GM12878 (cell line): ENCODE data around the gene CREB3. TPM values are rescaled to one million over a fixed set of nuclear protein-coding genes. Genes with fewer than 3 reads are reported as not detected.
A peak's percentile ranks its signal among the peaks of the same experiment; 100 is the strongest.

Experiments used
- ATAC-seq: fragments of 200-7000 bp; cut with Tn5 transposase; 3 replicates; pipeline ENCODE4 v1.9.1; 2020; ENCODE audit warnings: mild to moderate bottlenecking, moderate library complexity
- BruUV-seq: library from RNA; stranded (reverse); fragments of 400-500 nt; replicated peaks from 2 replicates; lab custom pipeline; 2021; lab: Mats Ljungman, UMichigan
- CTCF ChIA-PET: fragments of 300-600 bp; sonication (Branson Sonifier 250); formaldehyde crosslinking; extraction: SDS; loops from one replicate; lab custom pipeline; 2021; ENCODE audit warnings: inconsistent platforms; lab: Yijun Ruan, JAX
- POLR2A ChIA-PET: fragments of 350-600 bp; formaldehyde crosslinking; extraction: SDS; loops from one replicate; lab custom pipeline; 2021; ENCODE audit warnings: inconsistent platforms; lab: Charles Lee
- RAD21 ChIA-PET: fragments of 300-600 bp; sonication (Branson Sonifier 250); formaldehyde crosslinking; loops from one replicate; lab custom pipeline; 2023; ENCODE audit warnings: antibody characterized with exemption; ENCODE audit not compliant: unreplicated experiment; lab: Charles Lee
- SMC1A ChIA-PET: fragments of 300-600 bp; sonication (Branson Sonifier 250); formaldehyde crosslinking; loops from one replicate; lab custom pipeline; 2023; ENCODE audit not compliant: unreplicated experiment, uncharacterized antibody; lab: Charles Lee
- DNase-seq: peaks from one replicate; pipeline ENCODE4 v3.0.0-alpha.2; 2011; ENCODE audit warnings: low read depth, low spot score
- FAIRE-seq: peaks from 3 replicates; lab custom pipeline; 2011; peaks lifted over from hg19 to GRCh38; lab: Jason Lieb, UNC
- H2AFZ ChIP-seq: 2 replicates; pipeline ENCODE4 v1.6.0; 2011; ENCODE audit warnings: low read depth, low read length, control low read depth; ENCODE audit not compliant: control insufficient read depth
- H3K27ac ChIP-seq: 2 replicates; pipeline ENCODE4 v1.5.1; 2011; ENCODE audit warnings: control low read depth; ENCODE audit not compliant: control insufficient read depth, insufficient read depth
- H3K27me3 ChIP-seq, 2 experiments: replicated peaks in 1 of 2; 2 replicates each; pipeline versions ENCODE4 v1.6.0 to v1.6.1; 2011; ENCODE audit warnings: low read length in 1 of 2; ENCODE audit not compliant: control insufficient read depth in 2 of 2, insufficient read depth in 2 of 2
- H3K36me3 ChIP-seq, 2 experiments: 2 replicates each; pipeline ENCODE4 v1.5.1; 2011; ENCODE audit warnings: low read length in 1 of 2; ENCODE audit not compliant: control insufficient read depth in 2 of 2, insufficient read depth in 2 of 2
- H3K4me1 ChIP-seq: 2 replicates; pipeline ENCODE4 v1.6.1; 2011; ENCODE audit warnings: mild to moderate bottlenecking, low read length, moderate library complexity, mixed read lengths; ENCODE audit not compliant: control insufficient read depth, insufficient read depth
- H3K4me2 ChIP-seq: 2 replicates; pipeline ENCODE4 v1.6.0; 2011; ENCODE audit warnings: control low read depth; ENCODE audit not compliant: control insufficient read depth, insufficient read depth
- H3K4me3 ChIP-seq: fragments of 200-600 bp; sonication (generic); 2 replicates; pipeline ENCODE4 v1.5.1; 2016
- H3K79me2 ChIP-seq: 2 replicates; pipeline ENCODE4 v1.6.0; 2011; ENCODE audit warnings: low read length; ENCODE audit not compliant: control insufficient read depth, insufficient read depth
- H3K9ac ChIP-seq: 2 replicates; pipeline ENCODE4 v1.8.0; 2011; ENCODE audit warnings: low read length, control low read depth, mixed read lengths; ENCODE audit not compliant: control insufficient read depth, insufficient read depth
- H3K9me3 ChIP-seq: replicated peaks from 3 replicates; pipeline ENCODE4 v1.5.1; 2011; ENCODE audit warnings: mild to moderate bottlenecking, low read length; ENCODE audit not compliant: control insufficient read depth, insufficient read depth
- H4K20me1 ChIP-seq: 2 replicates; pipeline ENCODE4 v1.6.0; 2011; ENCODE audit not compliant: control insufficient read depth, insufficient read depth
- ATF2 ChIP-seq: IDR thresholded peaks from 2 replicates; pipeline ENCODE4 v1.6.1; 2012; ENCODE audit warnings: low read length, inconsistent platforms
- ETV6 ChIP-seq, 2 experiments: fragments of 450-650 bp in 1 of 2; IDR thresholded peaks in 1 of 2; conservative IDR thresholded peaks in 1 of 2; 2 replicates each; pipeline ENCODE4 v1.6.1; 2014; ENCODE audit warnings: antibody characterized with exemption in 1 of 2, borderline replicate concordance in 1 of 2, low read depth in 1 of 2, mild to moderate bottlenecking in 1 of 2, moderate library complexity in 1 of 2
- IRF5 ChIP-seq: fragments of 450-650 bp; IDR thresholded peaks from 2 replicates; pipeline ENCODE4 v1.6.1; 2017; ENCODE audit warnings: borderline replicate concordance
- NBN ChIP-seq: fragments of 450-650 bp; IDR thresholded peaks from 2 replicates; pipeline ENCODE4 v1.6.1; 2016
- NFIC ChIP-seq: IDR thresholded peaks from 2 replicates; pipeline ENCODE4 v1.6.1; 2012; ENCODE audit warnings: low read depth, mild to moderate bottlenecking, inconsistent platforms, low read length, moderate library complexity
- NFYB ChIP-seq: IDR thresholded peaks from 2 replicates; pipeline ENCODE4 v1.6.1; 2011; ENCODE audit warnings: low read depth, mild to moderate bottlenecking, low read length, improper control_type of control experiment, moderate library complexity; ENCODE audit not compliant: insufficient read depth
- RAD51 ChIP-seq: fragments of 450-650 bp; IDR thresholded peaks from 2 replicates; pipeline ENCODE4 v1.6.1; 2016; ENCODE audit warnings: moderate library complexity, mild to moderate bottlenecking, inconsistent platforms
- SIN3A ChIP-seq: IDR thresholded peaks from 2 replicates; pipeline ENCODE4 v1.6.1; 2012; ENCODE audit warnings: low read depth, low read length, improper control_type of control experiment
- SKIL ChIP-seq: fragments of 450-650 bp; IDR thresholded peaks from 2 replicates; pipeline ENCODE4 v1.6.1; 2017; ENCODE audit warnings: mild to moderate bottlenecking, low read depth, inconsistent platforms; ENCODE audit not compliant: poor library complexity, severe bottlenecking
- TCF7 ChIP-seq: IDR thresholded peaks from 2 replicates; pipeline ENCODE4 v1.6.1; 2014; ENCODE audit warnings: antibody characterized with exemption, borderline replicate concordance
- USF2 ChIP-seq: IDR thresholded peaks from 2 replicates; pipeline ENCODE4 v1.6.1; 2011; ENCODE audit warnings: low read depth, low read length, improper control_type of control experiment, borderline replicate concordance
- YY1 ChIP-seq: IDR thresholded peaks from 2 replicates; pipeline ENCODE4 v1.6.1; 2011; ENCODE audit warnings: low read depth, mild to moderate bottlenecking, low read length
- ZNF592 ChIP-seq: fragments of 450-650 bp; IDR thresholded peaks from 2 replicates; pipeline ENCODE4 v1.6.1; 2017; ENCODE audit warnings: mild to moderate bottlenecking, moderate library complexity
- WGBS: methylation state at CpG from one replicate; pipeline ENCODE4 v1.1.6; 2016; ENCODE audit warnings: low lambda C conversion rate; ENCODE audit not compliant: insufficient replicate concordance, insufficient coverage; ENCODE audit errors: missing lambda C conversion rate; 5-methylcytosine and 5-hydroxymethylcytosine counted together
- in situ Hi-C: fragments of 300-500 bp; cut with MboI; formaldehyde crosslinking; loops from 9 replicates; pipeline ENCODE4 v1.14.3; 2018; ENCODE audit warnings: mixed read lengths
- intact Hi-C: fragments of 100-400 bp; cut with micrococcal nuclease; formaldehyde crosslinking; loops from one replicate; pipeline ENCODE4 v1.14.2; 2022; ENCODE audit not compliant: unreplicated experiment
- polyA plus RNA-seq, 11 experiments: library from polyadenylated mRNA; depleted of rRNA in 4 of 11; unstranded in 6 of 11; stranded (reverse) in 5 of 11; fragments of >200 nt; fragmentation: Nextera tagmentation in 4 of 11; fragmentation: Illumina TruSeq in 1 of 11; extraction: Ambion mirVana in 4 of 11; extraction: Trizol in 1 of 11; gene quantifications; 1 replicate in 1 of 11; 2 replicates in 10 of 11; pipeline versions ENCODE4 v1.2.1 to v1.2.3, GENCODE V29; 2011 to 2016; ENCODE audit warnings: inconsistent platforms in 2 of 11, missing spikeins in 2 of 11, low read depth in 1 of 11
- total RNA-seq, 4 experiments: library from RNA; depleted of rRNA in 3 of 4; stranded (reverse); fragments of >200 nt in 3 of 4; fragmentation: Illumina TruSeq in 1 of 4; extraction: Trizol in 1 of 4; gene quantifications; 2 replicates each; pipeline versions ENCODE4 v1.2.1 to v1.2.3, GENCODE V29; 2013 to 2021

Gene CREB3
- total and polyA plus RNA-seq, 10 of the 15 experiments (the other 5 are each of a cell fraction or from before 2014, with no cell fraction given), result 9.8 to 38.9 (median 19.8) TPM

- Histone ChIP-seq H3K36me3 (peaks cover 61 to 71% of the 10 kb centered on the region in 2 experiments), H3K79me2 (no peaks in the 10 kb centered on the region), H3K9me3 (no peaks in the 10 kb centered on the region), H3K9ac (no peak overlapping the region)
- ChIA-PET SMC1A (interaction anchor here (1.2 kb wide), 1 partner anchor 55 kb away, joined by 3 read pairs; no protein-coding TSS in a partner anchor), POLR2A (interaction anchor here (1.1 to 1.9 kb wide), 2 partner anchors 9 to 59 kb away, joined by 3 to 4 read pairs; no protein-coding TSS in a partner anchor)
- in situ Hi-C loops, result no loop called here
- no peak for FAIRE-seq
- intact Hi-C loops, result no loop called here
- TF ChIP-seq RAD51, result no peak
- TF ChIP-seq ETV6 (conservative IDR thresholded peaks at IDR 0.05 in 1 of 2, IDR thresholded peaks at IDR 0.05 in 1 of 2; ENCODE audit: borderline replicate concordance in 1 of 2, low read depth in 1 of 2), result no peak
- TF ChIP-seq NFIC, result no peak
- TF ChIP-seq SKIL, result no peak
- TF ChIP-seq ZNF592, result no peak
- no peak for TF ChIP-seq NFYB
- no peak for TF ChIP-seq USF2
- no peak for TF ChIP-seq IRF5
- TF ChIP-seq TCF7, result no peak
- no peak for TF ChIP-seq YY1
- TF ChIP-seq NBN, result no peak
- no peak for TF ChIP-seq ATF2
- no peak for TF ChIP-seq SIN3A
- TF ChIP-seq, all 136 proteins: peak for 0
- no peaks in the 10 kb centered on the region for H3K4me1 ChIP-seq
- no peaks in the 10 kb centered on the region for H3K27me3 ChIP-seq
- no peaks in the 10 kb centered on the region for H4K20me1 ChIP-seq
- WGBS, result 74% methylated on average over 4 of the region's 4 CpGs
- H3K4me2 ChIP-seq, result no peak overlapping the region
- H2AFZ ChIP-seq, result no peak overlapping the region
- no peak overlapping the region for H3K27ac ChIP-seq
- ChIA-PET RAD21 (interaction anchor here (0.6 kb wide), 1 partner anchor 132 kb away, joined by 3 read pairs; no protein-coding TSS in a partner anchor), CTCF (interaction anchor here (3.4 to 6.9 kb wide), 2 partner anchors 8 to 23 kb away, joined by 15 to 41 read pairs; no protein-coding TSS in a partner anchor)
- DNase-seq (no peak), ATAC-seq (no peak)
- H3K4me3 ChIP-seq, result no peak overlapping the region
- BruUV-seq, result TSS peak; percentile 28
Measured at GRCh38 chr9:35719546-35719945, 12.9 kb upstream of the CREB3 start.
